ENCODE results near the gene CNNM3. TPM values are rescaled to one million over a fixed set of nuclear protein-coding genes. Genes with fewer than 3 reads are reported as not detected.

Gene CNNM3
- total RNA-seq, 1 donor from 2014 or later = 25.7 TPM

GRCh38 chr2:96798733-96799622 lies 17.1 kb upstream of the CNNM3 start:
- intact Hi-C loops (cut with micrococcal nuclease) = no loop called here

- intact Hi-C loops (cut with micrococcal nuclease) = no loop called here
Observed at GRCh38 chr2:96799623-96799935, 16.5 kb upstream of the CNNM3 start.

DNA sequence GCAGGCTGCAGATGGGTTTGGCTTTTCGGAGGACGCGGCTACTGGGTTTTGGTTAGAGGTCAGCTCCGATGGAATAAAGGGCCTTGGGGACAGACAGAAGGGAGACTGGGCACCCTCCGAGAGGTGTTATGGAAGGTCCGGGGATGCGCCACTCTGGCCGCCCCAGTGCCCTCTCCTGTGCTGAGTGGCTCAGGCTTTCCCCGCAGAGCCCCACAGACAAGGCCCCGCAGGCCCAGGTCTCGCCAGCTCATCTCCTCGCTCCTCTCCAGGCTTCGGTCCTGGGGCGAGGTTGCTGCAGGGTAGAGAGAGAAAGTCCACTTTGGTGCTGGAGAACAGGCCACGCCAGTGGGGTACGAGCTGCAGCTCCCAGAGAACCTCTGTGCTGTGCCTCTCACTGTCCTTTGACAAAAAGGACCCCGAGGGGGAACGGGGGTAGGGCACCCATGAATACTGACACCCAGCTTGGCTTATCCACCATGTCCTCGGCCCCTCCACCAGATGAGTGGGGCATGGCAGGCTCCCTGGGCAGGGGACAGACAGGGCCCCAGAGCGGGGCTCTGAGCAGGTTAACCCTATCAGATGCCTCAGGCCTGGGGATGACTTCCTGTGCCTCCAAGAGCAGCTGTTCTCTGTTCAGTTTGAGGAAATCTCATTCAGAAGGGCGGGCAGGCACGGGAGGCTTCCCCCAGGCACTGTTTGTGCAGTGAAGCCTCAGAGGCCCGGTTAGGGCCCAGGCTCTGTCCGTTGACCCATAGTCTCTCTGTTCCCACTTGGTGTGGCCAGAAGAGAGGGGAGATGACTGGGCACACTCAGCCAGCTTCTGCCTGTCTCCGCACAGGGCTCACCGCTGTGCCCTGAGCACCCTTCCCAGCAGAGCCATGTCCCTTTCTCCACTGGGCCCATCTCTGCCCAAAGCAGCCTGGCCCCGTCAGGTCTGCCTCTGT lies 15.7 kb upstream of the CNNM3 start:
- intact Hi-C loops (cut with micrococcal nuclease) = loop anchor here (1.0 kb wide), 3 partner anchors 27 to 393 kb away; partner anchors contain the start of gene CNNM4

DNA sequence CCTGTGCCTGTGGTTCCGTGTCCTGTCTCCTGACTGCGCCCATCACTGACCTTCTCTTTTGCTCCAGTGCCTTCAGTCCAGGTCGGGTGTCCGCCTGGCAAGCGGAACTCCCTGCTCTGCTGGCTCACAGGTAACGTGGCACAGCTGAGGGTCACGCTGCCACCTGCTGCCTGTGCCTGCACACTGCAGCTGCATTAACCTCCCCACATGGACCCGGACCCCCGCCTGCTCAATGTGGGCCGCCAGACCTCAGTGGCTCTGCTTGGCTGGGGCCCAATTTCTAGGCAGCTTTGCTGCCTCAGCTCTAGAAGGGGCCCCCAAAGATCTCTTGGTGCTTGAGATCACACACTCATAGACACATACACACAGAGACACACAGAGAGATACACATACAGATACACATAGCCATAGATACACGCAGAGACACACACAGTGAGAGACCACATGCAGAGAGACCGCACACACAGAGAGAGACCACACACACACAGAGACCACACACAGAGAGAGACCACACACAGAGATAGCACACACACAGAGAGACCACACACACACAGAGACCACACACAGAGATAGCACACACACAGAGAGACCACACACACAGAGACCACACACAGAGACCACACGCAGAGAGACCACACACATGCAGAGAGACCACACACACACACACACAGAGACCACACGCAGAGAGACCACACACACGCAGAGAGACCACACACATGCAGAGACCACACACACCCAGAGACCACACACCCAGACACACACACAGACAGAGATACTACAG lies 14.9 kb upstream of the CNNM3 start:
- intact Hi-C loops (cut with micrococcal nuclease) = loop anchor here (1.0 kb wide), 3 partner anchors 28 to 394 kb away; partner anchors contain the start of gene CNNM4

GRCh38 chr2:96801786-96802595 lies 14.1 kb upstream of the CNNM3 start:
- intact Hi-C loops (cut with micrococcal nuclease) = loop anchor here (1.0 kb wide), 3 partner anchors 29 to 395 kb away; partner anchors contain the start of gene CNNM4

DNA sequence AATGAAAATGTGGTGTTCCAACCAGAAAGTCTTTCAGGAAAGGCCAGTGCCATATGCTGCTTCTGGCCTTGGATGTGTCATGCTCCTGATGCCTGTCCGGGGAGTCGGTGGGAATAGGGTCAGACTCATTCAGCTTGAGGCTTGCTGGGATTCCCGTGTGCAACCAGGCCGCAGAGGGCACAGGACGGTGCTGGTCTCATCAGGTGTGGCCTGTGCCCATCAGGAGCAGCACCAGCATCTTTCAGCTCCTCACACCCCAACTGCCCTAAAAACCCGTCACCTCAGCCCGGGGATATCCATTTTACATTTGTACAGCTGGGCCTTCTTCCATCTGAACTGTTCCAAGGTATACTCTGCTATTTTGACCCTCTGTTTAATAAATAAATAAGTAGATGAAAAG lies 13.3 kb upstream of the CNNM3 start:
- intact Hi-C loops (cut with micrococcal nuclease) = no loop called here

- intact Hi-C loops (cut with micrococcal nuclease) = no loop called here
Observed at GRCh38 chr2:96804986-96805385, 11.1 kb upstream of the CNNM3 start.

- intact Hi-C loops (cut with micrococcal nuclease) = loop anchor here (1.0 to 2.0 kb wide), 2 partner anchors 9 to 65 kb away; partner anchors contain the start of gene LMAN2L
Observed at GRCh38 chr2:96805946-96806345, 10.1 kb upstream of the CNNM3 start.

- intact Hi-C loops (cut with micrococcal nuclease) = loop anchor here (1.0 to 2.0 kb wide), 2 partner anchors 9 to 66 kb away; partner anchors contain the start of gene LMAN2L
Observed at GRCh38 chr2:96806468-96807126, 9.5 kb upstream of the CNNM3 start.

DNA sequence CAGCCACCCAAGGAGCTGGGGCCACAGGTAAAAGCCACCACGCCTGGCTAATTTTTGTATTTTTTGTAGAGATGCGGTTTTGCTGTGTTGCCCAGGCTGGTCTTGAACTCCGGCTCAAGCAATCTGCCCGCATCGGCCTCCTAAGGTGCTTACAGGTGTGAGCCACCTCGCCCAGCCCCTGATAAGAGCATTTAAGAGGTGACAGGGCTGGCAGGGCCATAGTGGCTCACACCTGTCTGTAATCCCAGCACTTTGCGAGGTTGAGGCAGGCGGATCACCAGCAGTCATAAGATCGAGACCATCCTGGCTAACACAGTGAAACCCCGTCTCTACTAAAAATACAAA lies 9.0 kb upstream of the CNNM3 start:
- intact Hi-C loops (cut with micrococcal nuclease) = loop anchor here (2.0 kb wide), 1 partner anchor 66 kb away; the partner anchor contains the start of gene LMAN2L

DNA sequence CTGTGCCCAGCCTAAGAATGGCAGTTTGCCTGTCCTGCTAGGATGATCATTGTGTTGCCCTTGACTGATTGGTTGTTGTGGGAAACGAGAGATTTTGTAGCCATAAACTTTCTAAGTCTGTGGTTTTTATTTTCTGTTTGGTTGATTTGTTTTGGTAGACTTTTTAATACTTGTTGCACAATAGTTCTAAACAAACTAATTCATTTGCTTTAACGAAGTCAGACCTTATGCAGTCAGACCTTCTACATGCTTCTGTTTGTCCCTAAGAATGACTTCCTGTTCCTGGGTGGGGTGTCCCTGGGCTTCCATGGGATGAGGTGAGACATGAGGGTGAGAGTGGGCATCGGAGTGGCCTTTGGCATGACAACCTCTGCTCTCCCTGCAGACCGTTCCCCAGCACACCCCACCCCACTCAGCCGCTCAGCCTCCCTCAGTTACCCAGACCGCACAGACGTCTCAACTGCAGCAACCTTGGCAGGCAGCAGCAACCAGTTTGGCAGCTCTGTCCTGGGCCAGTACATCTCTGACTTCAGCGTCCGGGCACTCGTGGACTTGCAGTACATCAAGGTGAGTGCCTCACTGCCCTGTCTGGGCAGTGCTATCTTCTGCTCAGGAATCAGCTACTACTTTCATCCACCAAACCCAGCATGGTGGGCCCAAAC lies 7.8 kb upstream of the CNNM3 start:
- intact Hi-C loops (cut with micrococcal nuclease) = no loop called here

- intact Hi-C loops (cut with micrococcal nuclease) = no loop called here
Observed at GRCh38 chr2:96809216-96809882, 6.7 kb upstream of the CNNM3 start.

DNA sequence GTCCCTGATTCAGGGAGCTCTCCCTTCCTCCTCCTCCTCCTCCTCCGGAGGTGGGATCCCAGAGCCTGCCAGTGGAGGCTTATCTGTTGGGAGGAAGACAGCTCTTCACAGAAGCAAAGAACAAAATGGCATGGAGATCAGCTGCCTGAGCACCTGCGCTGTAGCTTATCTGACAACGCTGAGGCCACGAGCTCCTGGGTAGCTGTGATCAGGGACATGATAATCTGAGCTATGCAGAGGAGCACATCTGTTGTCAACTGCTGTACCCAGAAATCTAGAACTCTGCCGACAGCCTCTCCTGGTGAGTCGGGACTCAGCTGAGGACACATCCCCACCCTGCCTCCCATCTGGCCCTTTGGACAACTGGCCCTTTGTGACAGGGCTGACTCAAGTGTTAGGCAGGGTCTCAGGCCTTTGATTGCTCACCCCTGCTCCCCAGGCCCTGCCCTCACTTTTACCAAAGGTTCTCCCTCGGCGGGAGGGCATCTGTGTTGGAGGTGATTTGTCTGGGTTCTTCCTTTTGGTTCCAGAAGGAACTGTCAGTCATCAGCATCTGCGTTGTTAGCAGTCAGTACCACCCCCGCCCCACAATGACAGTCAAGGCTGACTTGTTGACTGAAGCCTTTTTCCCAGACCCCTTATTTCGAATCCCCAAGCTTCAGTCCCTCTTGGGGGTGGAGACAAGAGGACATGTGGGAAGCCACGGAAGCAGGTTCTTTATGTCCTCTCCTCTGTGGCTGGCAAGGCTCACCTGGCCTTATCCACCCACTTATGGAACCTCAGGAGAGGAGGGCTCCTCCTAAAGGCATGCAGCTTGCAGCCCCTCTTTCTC lies 5.9 kb upstream of the CNNM3 start:
- intact Hi-C loops (cut with micrococcal nuclease) = no loop called here

DNA sequence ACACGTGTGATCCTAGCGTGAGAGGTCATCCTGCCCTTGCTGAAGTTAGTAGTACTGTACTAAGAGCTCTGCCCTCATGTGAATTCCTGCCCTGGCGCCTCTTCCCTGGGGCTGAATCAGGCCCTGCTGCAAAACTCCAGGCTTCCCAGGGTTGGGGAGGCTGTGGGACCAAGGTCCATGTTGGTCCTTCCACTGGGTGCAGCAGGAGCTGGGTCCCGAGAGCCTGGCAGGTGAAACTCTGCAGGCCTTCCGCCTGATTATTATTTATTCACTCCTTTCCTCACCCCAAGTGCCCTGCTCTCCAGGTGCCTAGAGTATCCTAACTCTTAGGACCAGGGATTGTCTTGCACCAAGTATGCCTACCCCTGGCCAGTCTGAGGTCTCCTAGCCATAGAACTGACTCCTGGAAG lies 5.3 kb upstream of the CNNM3 start:
- intact Hi-C loops (cut with micrococcal nuclease) = no loop called here

GRCh38 chr2:96811917-96812316 lies 4.2 kb upstream of the CNNM3 start:
- intact Hi-C loops (cut with micrococcal nuclease) = no loop called here

- intact Hi-C loops (cut with micrococcal nuclease) = no loop called here
Observed at GRCh38 chr2:96813656-96814055, 2.4 kb upstream of the CNNM3 start.

- intact Hi-C loops (cut with micrococcal nuclease) = loop anchor here (1.0 to 5.0 kb wide), 13 partner anchors 9 to 493 kb away; partner anchors contain the start of genes ANKRD36, ANKRD39, ARID5A and CNNM4
Observed at GRCh38 chr2:96815326-96816126, 542 bp upstream of the CNNM3 start.
